ENCODE data around the gene EFHD2.

The EFHD2 gene

GRCh38 chr1:15444468-15445389 lies 35.0 kb downstream of the EFHD2 start:
- peak; percentile 24 for DNase-seq (ENCODE audit: low spot score)
- in situ Hi-C loops (cut with MboI; ENCODE audit: low sequenced_read_pairs, unreplicated experiment): no loop called here
- no peak for TF ChIP-seq CTCF (IDR thresholded peaks at IDR 0.05; ENCODE audit: borderline replicate concordance, control extremely low read depth, extremely low read depth, insufficient read depth, missing control alignments)

GRCh38 chr1:15445390-15446122 lies 35.9 kb downstream of the EFHD2 start:
- in situ Hi-C loops (cut with MboI; ENCODE audit: low sequenced_read_pairs, unreplicated experiment): no loop called here
- TF ChIP-seq CTCF (IDR thresholded peaks at IDR 0.05; ENCODE audit: borderline replicate concordance, control extremely low read depth, extremely low read depth, insufficient read depth, missing control alignments): no peak
- DNase-seq (ENCODE audit: low spot score): no peak

- no peak for TF ChIP-seq CTCF (IDR thresholded peaks at IDR 0.05; ENCODE audit: borderline replicate concordance, control extremely low read depth, extremely low read depth, insufficient read depth, missing control alignments)
- DNase-seq (ENCODE audit: low spot score): no peak
- in situ Hi-C loops (cut with MboI; ENCODE audit: low sequenced_read_pairs, unreplicated experiment): no loop called here
Observed at GRCh38 chr1:15446212-15446611, 36.5 kb downstream of the EFHD2 start.

GRCh38 chr1:15448877-15449462 lies 39.3 kb downstream of the EFHD2 start:
- no peak for DNase-seq (ENCODE audit: low spot score)
- in situ Hi-C loops (cut with MboI; ENCODE audit: low sequenced_read_pairs, unreplicated experiment): no loop called here
- TF ChIP-seq CTCF (IDR thresholded peaks at IDR 0.05; ENCODE audit: borderline replicate concordance, control extremely low read depth, extremely low read depth, insufficient read depth, missing control alignments): no peak

- in situ Hi-C loops (cut with MboI; ENCODE audit: low sequenced_read_pairs, unreplicated experiment): no loop called here
- TF ChIP-seq CTCF (IDR thresholded peaks at IDR 0.05; ENCODE audit: borderline replicate concordance, control extremely low read depth, extremely low read depth, insufficient read depth, missing control alignments): no peak
- no peak for DNase-seq (ENCODE audit: low spot score)
Observed at GRCh38 chr1:15449567-15449966, 39.9 kb downstream of the EFHD2 start.

GRCh38 chr1:15451014-15451722 lies 41.5 kb downstream of the EFHD2 start:
- in situ Hi-C loops (cut with MboI; ENCODE audit: low sequenced_read_pairs, unreplicated experiment): no loop called here
- DNase-seq (ENCODE audit: low spot score): no peak
- no peak for TF ChIP-seq CTCF (IDR thresholded peaks at IDR 0.05; ENCODE audit: borderline replicate concordance, control extremely low read depth, extremely low read depth, insufficient read depth, missing control alignments)
